GM18868 (cell line): ENCODE measurements around the gene PLCXD1.

Source experiments
- ATAC-seq: cut with Tn5 transposase; IDR thresholded peaks from one replicate; pipeline ENCODE4 v1.9.1; 2021; ENCODE audit warnings: mild to moderate bottlenecking, moderate library complexity; ENCODE audit not compliant: unreplicated experiment

Gene PLCXD1

GRCh38 chrX:333611-334311, 52.6 kb downstream of the PLCXD1 start:
- no peak for ATAC-seq

- ATAC-seq = no peak
Observed at GRCh38 chrX:334331-334891, 53.2 kb downstream of the PLCXD1 start.

GRCh38 chrX:334971-335757, 54.0 kb downstream of the PLCXD1 start:
- no peak for ATAC-seq

- ATAC-seq = no peak
Observed at GRCh38 chrX:335758-336155, 54.6 kb downstream of the PLCXD1 start.

GRCh38 chrX:336227-336626, 55.0 kb downstream of the PLCXD1 start:
- no peak for ATAC-seq

GRCh38 chrX:337331-337831, 56.2 kb downstream of the PLCXD1 start:
- ATAC-seq = no peak

- no peak for ATAC-seq
Observed at GRCh38 chrX:338281-338835, 57.2 kb downstream of the PLCXD1 start.

- ATAC-seq = no peak
Observed at GRCh38 chrX:338836-339400, 57.7 kb downstream of the PLCXD1 start.

GRCh38 chrX:340121-340520, 58.9 kb downstream of the PLCXD1 start:
- ATAC-seq = no peak

GRCh38 chrX:340641-341423, 59.7 kb downstream of the PLCXD1 start:
- ATAC-seq = no peak

- ATAC-seq = no peak
Observed at GRCh38 chrX:341541-342101, 60.4 kb downstream of the PLCXD1 start.

- ATAC-seq = no peak
Observed at GRCh38 chrX:344371-344901, 63.3 kb downstream of the PLCXD1 start.

- ATAC-seq = no peak
Observed at GRCh38 chrX:345020-345925, 64.1 kb downstream of the PLCXD1 start.

- no peak for ATAC-seq
Observed at GRCh38 chrX:346034-346813, 65.0 kb downstream of the PLCXD1 start.

- ATAC-seq = no peak
Observed at GRCh38 chrX:347351-348117, 66.4 kb downstream of the PLCXD1 start.

GRCh38 chrX:348461-349117, 67.4 kb downstream of the PLCXD1 start:
- no peak for ATAC-seq

GRCh38 chrX:349196-349595, 68.0 kb downstream of the PLCXD1 start:
- ATAC-seq = no peak
